Measurements from ENCODE around the gene ZACN.

ZACN gene

GRCh38 chr17:76089680-76090516 is 10.9 kb downstream of the ZACN start:
- no peak for TF ChIP-seq CTCF (IDR thresholded peaks at IDR 0.05)

GRCh38 chr17:76090517-76091129 is 11.6 kb downstream of the ZACN start:
- no peak for TF ChIP-seq CTCF (IDR thresholded peaks at IDR 0.05)

GRCh38 chr17:76091526-76092286 is 12.7 kb downstream of the ZACN start:
- no peak for TF ChIP-seq CTCF (IDR thresholded peaks at IDR 0.05)

- TF ChIP-seq CTCF (IDR thresholded peaks at IDR 0.05) = no peak
These were observed 13.8 kb downstream of the ZACN start for GRCh38 chr17:76092526-76093413.

GRCh38 chr17:76094046-76094445 is 15.1 kb downstream of the ZACN start:
- TF ChIP-seq CTCF (IDR thresholded peaks at IDR 0.05) = no peak

GRCh38 chr17:76095943-76096342 is 17.0 kb downstream of the ZACN start:
- TF ChIP-seq CTCF (IDR thresholded peaks at IDR 0.05) = no peak

Measured in LNCAP (cell line).